ENCODE measurements around the gene TNS2.

GRCh38 chr12:53100466-53101151 is 50.7 kb downstream of the TNS2 start:
- no peak for TF ChIP-seq CTCF (IDR thresholded peaks at IDR 0.05)
- TF ChIP-seq POLR2AphosphoS5 (IDR thresholded peaks at IDR 0.05): no peak
- no peak for TF ChIP-seq POLR2A (IDR thresholded peaks at IDR 0.05)
- no peak for TF ChIP-seq EP300 (IDR thresholded peaks at IDR 0.05; ENCODE audit: low read depth)

Data from transverse colon (tissue), 4 donors.